Measurements from ENCODE around the gene UBXN11. TPM values are rescaled to one million over a fixed set of nuclear protein-coding genes. Genes with fewer than 3 reads are reported as not detected.
A peak's percentile ranks its signal among the peaks of the same experiment; 100 is the strongest.

The UBXN11 gene
- total RNA-seq, 1 experiment from 2014 or later = 4.0 TPM

- Histone ChIP-seq H3K27me3 (replicated peaks) (no peaks in the 10 kb centered on the region), H3K4me3 (no peak overlapping the region), H3K4me1 (replicated peaks) (peaks cover 55% of the 10 kb centered on the region), H3K9me3 (replicated peaks) (no peaks in the 10 kb centered on the region), H3K36me3 (peaks cover 89% of the 10 kb centered on the region), H3K27ac (no peak overlapping the region)
- DNase-seq (ENCODE audit: low read depth in 1 of 2, low spot score in 2 of 2) = no peak
Observed at GRCh38 chr1:26274801-26275425, 31.5 kb downstream of the UBXN11 start.

DNA sequence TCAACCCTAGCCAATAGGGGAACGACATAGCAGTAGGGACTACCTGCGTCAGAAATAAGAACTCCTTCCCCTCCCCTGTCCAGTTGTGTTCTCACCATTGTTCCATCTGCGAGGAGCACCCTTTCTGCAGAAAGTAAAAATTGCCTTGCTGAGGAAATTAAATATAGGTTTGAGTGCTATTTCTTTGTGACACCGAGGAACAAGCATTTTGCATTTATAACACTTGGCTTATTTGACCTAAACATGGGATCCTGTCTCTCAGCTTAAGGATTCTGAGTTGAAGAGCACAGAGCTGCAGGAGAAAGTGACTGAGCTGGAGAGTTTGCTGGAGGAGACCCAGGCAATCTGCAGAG is 37.3 kb downstream of the UBXN11 start:
- H3K4me1 ChIP-seq (replicated peaks) = no peaks in the 10 kb centered on the region
- DNase-seq (ENCODE audit: low read depth in 1 of 2, low spot score in 2 of 2) = no peak
- H3K9me3 ChIP-seq (replicated peaks) = 0 out of 2 replicates have a peak, but pooled peaks cover 5% of the 10 kb centered on the region
- no peaks in the 10 kb centered on the region for H3K27me3 ChIP-seq (replicated peaks)
- peaks cover 93% of the 10 kb centered on the region for H3K36me3 ChIP-seq
- H3K4me3 ChIP-seq = no peak overlapping the region
- H3K27ac ChIP-seq = no peak overlapping the region

- H3K4me3 ChIP-seq = no peak overlapping the region
- 0 out of 2 replicates have a peak, but pooled peaks cover 5% of the 10 kb centered on the region for H3K9me3 ChIP-seq (replicated peaks)
- no peak for DNase-seq (ENCODE audit: low read depth in 1 of 2, low spot score in 2 of 2)
- H3K27me3 ChIP-seq (replicated peaks) = no peaks in the 10 kb centered on the region
- H3K27ac ChIP-seq = no peak overlapping the region
- H3K4me1 ChIP-seq (replicated peaks) = no peaks in the 10 kb centered on the region
- peaks cover 96% of the 10 kb centered on the region for H3K36me3 ChIP-seq
Observed at GRCh38 chr1:26268290-26269197, 37.9 kb downstream of the UBXN11 start.

DNA sequence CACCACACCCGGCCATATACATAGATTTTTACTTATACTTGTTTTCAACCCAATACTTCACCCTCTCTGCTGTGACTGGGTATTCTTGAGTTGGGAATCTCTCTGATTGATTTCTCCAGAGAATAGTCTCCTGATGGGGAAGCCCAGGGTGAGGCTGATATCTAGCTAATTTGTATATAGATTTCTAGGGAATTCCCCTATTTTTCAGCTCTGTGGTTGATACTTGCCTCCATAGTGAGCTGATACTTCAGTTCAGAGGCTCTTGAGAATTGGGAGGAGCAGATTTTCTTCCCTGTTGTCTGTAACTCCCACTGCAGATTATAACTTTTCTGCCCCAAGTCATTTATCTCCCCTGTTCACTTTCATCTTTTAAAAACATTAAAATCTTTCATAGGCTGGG is 41.0 kb downstream of the UBXN11 start:
- peaks cover 96% of the 10 kb centered on the region for H3K36me3 ChIP-seq
- no peak overlapping the region for H3K27ac ChIP-seq
- no peaks in the 10 kb centered on the region for H3K4me1 ChIP-seq (replicated peaks)
- 0 out of 2 replicates have a peak, but pooled peaks cover 5% of the 10 kb centered on the region for H3K9me3 ChIP-seq (replicated peaks)
- DNase-seq (ENCODE audit: low read depth in 1 of 2, low spot score in 2 of 2) = no peak
- H3K4me3 ChIP-seq = no peak overlapping the region
- H3K27me3 ChIP-seq (replicated peaks) = no peaks in the 10 kb centered on the region

DNA sequence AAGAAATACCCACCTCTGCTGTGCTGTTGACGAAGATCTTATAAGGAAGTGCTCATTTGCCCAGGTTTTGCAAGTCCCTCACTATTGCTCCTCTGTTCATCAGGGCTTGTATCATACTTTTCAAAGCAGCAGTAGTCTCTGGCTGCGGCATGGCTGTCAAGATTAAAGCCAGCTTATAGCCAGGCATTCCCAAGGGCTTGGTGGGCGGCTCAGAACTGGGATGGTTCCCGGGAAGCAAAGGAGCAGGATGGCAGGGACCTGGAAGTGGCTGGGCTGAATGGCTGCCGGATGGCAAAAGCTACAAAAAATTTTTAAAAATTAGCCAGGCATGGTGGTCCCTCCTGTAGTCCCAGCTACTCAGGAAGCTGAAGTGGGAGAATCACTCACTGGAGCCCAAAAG is 43.2 kb downstream of the UBXN11 start:
- Histone ChIP-seq H3K27ac (no peak overlapping the region), H3K36me3 (peaks cover 96% of the 10 kb centered on the region), H3K4me3 (no peak overlapping the region), H3K27me3 (replicated peaks) (no peaks in the 10 kb centered on the region), H3K4me1 (replicated peaks) (no peaks in the 10 kb centered on the region), H3K9me3 (replicated peaks) (no peaks in the 10 kb centered on the region)
- no peak for DNase-seq (ENCODE audit: low read depth in 1 of 2, low spot score in 2 of 2)

DNA sequence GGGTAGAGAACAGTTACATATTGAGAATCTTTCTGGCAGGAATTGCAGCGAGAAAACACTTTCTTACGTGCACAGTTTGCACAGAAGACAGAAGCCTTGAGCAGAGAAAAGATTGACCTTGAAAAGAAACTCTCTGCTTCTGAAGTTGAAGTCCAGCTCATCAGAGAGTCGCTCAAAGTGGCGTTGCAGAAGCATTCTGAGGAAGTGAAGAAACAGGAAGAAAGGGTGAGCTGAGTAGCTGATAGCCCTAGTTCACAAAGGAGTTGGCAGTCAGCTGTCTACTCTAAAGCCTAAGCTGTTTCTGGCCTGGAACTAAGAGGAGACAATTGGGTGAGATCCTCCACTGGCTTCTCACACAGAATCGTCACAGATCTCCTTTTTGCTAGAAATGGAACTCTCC is 46.9 kb downstream of the UBXN11 start:
- H3K4me3 ChIP-seq = no peak overlapping the region
- no peak for DNase-seq (ENCODE audit: low read depth in 1 of 2, low spot score in 2 of 2)
- H3K27ac ChIP-seq = no peak overlapping the region
- H3K9me3 ChIP-seq (replicated peaks) = no peaks in the 10 kb centered on the region
- no peaks in the 10 kb centered on the region for H3K27me3 ChIP-seq (replicated peaks)
- H3K4me1 ChIP-seq (replicated peaks) = no peaks in the 10 kb centered on the region
- peaks cover 97% of the 10 kb centered on the region for H3K36me3 ChIP-seq

- no peak for DNase-seq (ENCODE audit: low read depth in 1 of 2, low spot score in 2 of 2)
- no peaks in the 10 kb centered on the region for H3K9me3 ChIP-seq (replicated peaks)
- H3K4me1 ChIP-seq (replicated peaks) = no peaks in the 10 kb centered on the region
- H3K36me3 ChIP-seq = peaks cover 97% of the 10 kb centered on the region
- no peaks in the 10 kb centered on the region for H3K27me3 ChIP-seq (replicated peaks)
- no peak overlapping the region for H3K4me3 ChIP-seq
- no peak overlapping the region for H3K27ac ChIP-seq
Observed at GRCh38 chr1:26259005-26259404, 47.4 kb downstream of the UBXN11 start.

DNA sequence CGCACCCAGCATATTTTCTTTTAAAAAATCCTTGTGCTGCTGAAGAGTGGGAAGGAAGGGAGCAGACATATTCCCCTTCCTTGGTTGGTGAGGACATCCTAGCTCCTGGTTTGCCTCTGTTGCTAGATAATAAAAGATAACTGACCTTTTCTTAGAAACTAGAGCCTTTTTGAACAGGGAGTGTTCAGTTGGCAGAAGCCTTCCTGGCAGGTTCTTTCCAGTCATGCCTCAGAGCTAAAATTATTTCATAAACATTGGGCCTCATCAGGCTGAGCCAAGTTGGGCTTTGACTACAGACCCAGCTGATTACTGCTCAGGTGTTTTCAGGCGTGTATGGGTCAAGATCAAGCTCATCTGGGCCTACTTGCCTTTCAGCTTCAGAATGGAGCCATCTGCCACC is 49.2 kb downstream of the UBXN11 start:
- H3K9me3 ChIP-seq (replicated peaks) = no peaks in the 10 kb centered on the region

GRCh38 chr1:26254404-26254803 is 52.0 kb downstream of the UBXN11 start:
- no peaks in the 10 kb centered on the region for H3K27me3 ChIP-seq (replicated peaks)
- no peak for DNase-seq (ENCODE audit: low read depth in 1 of 2, low spot score in 2 of 2)
- H3K4me1 ChIP-seq (replicated peaks) = no peaks in the 10 kb centered on the region
- peaks cover 90% of the 10 kb centered on the region for H3K36me3 ChIP-seq
- no peak overlapping the region for H3K4me3 ChIP-seq
- no peak overlapping the region for H3K27ac ChIP-seq
- no peaks in the 10 kb centered on the region for H3K9me3 ChIP-seq (replicated peaks)

More for the DNA sequence above, 49.2 kb downstream of the UBXN11 start:
- peaks cover 96% of the 10 kb centered on the region for H3K36me3 ChIP-seq
- no peak overlapping the region for H3K27ac ChIP-seq
- H3K4me1 ChIP-seq (replicated peaks) = no peaks in the 10 kb centered on the region
- H3K27me3 ChIP-seq (replicated peaks) = no peaks in the 10 kb centered on the region
- no peak for DNase-seq (ENCODE audit: low read depth in 1 of 2, low spot score in 2 of 2)
- H3K4me3 ChIP-seq = no peak overlapping the region

DNA sequence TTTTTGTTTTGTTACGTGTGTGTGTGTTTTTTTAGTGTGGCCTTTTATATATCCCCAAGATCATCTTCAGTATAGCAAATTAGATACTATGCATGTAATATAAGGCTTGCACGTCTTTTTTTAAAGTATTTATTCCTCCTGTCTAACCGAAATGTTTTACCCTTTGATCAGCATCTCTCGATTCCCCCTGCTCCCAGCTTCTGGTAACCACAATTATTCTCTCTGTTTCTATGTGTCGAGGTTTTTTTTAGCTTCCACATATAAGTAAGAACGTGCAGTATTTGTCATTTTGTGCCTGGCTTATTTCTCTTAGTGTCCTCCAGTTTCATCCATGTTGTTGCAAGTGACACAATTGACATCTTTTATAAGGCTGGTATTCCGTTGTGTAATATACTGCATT is 53.7 kb downstream of the UBXN11 start:
- Histone ChIP-seq H3K36me3 (peaks cover 83% of the 10 kb centered on the region), H3K9me3 (replicated peaks) (no peaks in the 10 kb centered on the region), H3K27ac (no peak overlapping the region), H3K27me3 (replicated peaks) (no peaks in the 10 kb centered on the region), H3K4me1 (replicated peaks) (no peaks in the 10 kb centered on the region), H3K4me3 (no peak overlapping the region)
- DNase-seq (ENCODE audit: low read depth in 1 of 2, low spot score in 2 of 2) = no peak

GRCh38 chr1:26239936-26240335 is 66.5 kb downstream of the UBXN11 start:
- Histone ChIP-seq H3K4me1 (replicated peaks) (peaks cover 53% of the 10 kb centered on the region), H3K27me3 (replicated peaks) (no peaks in the 10 kb centered on the region), H3K36me3 (peaks cover 34% of the 10 kb centered on the region), H3K9me3 (replicated peaks) (no peaks in the 10 kb centered on the region), H3K4me3 (no peak overlapping the region), H3K27ac (peak overlapping the region; percentile 56)
- peak; percentile 62 to 79 for DNase-seq (ENCODE audit: low read depth in 1 of 2, low spot score in 2 of 2)

DNA sequence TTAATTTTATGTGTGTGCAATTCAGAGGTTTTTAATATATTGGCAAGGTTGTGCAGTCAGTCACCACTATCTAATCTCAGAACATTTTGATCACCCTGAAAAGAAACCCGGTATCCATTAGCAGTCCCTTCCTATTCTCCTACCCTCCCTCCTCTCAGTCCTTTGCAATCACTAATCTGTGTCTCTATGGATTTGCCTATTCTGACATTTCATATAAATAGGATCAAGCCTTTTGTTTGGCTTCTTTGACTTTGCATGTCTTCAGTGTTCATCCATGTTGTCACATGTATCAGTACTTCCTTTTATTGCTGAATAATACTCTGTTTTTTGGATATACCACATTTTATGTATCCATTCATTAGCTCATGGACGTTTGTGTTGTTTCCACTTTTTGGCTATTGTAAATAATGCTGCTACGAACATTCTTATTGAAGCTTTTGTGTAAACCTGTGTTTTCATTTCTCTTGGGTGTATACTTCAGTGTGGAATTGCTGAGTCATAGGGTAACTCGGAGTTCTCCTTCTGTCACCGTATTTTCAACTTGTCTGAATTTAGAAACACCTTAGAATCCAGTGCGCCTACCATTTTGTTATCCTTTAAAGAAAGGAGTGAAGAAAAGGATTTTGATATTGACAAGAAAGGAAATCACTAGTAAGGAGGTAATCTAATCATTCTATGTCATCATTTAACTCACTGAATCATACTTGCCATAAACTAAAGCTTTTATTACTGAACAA is 69.0 kb downstream of the UBXN11 start:
- no peak overlapping the region for H3K4me3 ChIP-seq
- H3K27me3 ChIP-seq (replicated peaks) = no peaks in the 10 kb centered on the region
- H3K4me1 ChIP-seq (replicated peaks) = peaks cover 58% of the 10 kb centered on the region
- peak overlapping the region; percentile 66 for H3K27ac ChIP-seq
- peaks cover 17% of the 10 kb centered on the region for H3K36me3 ChIP-seq
- peak in 1 of 2 experiments; percentile 60 for DNase-seq (ENCODE audit: low read depth in 1 of 2, low spot score in 2 of 2)
- H3K9me3 ChIP-seq (replicated peaks) = no peaks in the 10 kb centered on the region

DNA sequence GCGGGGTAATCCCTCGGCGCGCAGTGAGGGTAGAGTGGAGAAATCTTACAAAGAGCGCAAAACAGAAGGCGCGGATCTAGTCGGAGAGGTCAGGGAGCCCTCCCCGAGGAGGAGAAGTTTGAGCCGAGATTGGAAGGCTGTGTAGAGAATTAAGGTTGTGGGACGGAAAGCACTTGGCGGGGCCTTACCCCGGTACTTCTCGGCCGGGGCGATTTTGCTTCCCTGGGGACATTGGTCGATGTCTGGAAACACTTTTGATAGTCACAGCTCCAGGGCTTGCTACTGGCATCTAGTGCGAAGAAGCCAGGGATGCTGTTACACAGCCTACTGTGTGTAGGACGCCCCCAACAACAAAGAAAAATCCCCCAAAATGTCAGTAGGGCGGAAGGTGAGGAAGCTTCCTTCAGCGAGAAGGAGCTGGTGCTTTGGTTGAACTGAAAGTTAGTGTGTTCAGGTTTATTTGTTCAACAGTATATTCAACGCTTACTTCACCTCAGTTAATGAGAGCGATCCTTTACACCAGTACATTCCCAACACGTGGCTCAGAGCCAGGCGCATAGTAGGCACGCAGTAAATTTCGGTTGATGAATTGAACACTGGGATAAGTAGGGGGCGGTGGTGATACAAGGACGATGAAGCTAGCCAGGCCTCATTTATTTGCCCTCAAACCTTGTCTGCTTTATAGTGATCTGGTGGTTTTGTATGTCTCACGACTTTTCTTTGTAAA is 71.6 kb downstream of the UBXN11 start:
- peak overlapping the region; percentile 77 for H3K27ac ChIP-seq
- no peaks in the 10 kb centered on the region for H3K27me3 ChIP-seq (replicated peaks)
- DNase-seq (ENCODE audit: low read depth in 1 of 2, low spot score in 2 of 2) = no peak
- H3K36me3 ChIP-seq = peaks cover 7% of the 10 kb centered on the region
- H3K9me3 ChIP-seq (replicated peaks) = no peaks in the 10 kb centered on the region
- H3K4me3 ChIP-seq = peak overlapping the region; percentile 69
- H3K4me1 ChIP-seq (replicated peaks) = peaks cover 49% of the 10 kb centered on the region

Measured in SJSA1 (cell line).